Measurements from ENCODE around the gene SCMH1.

Gene SCMH1

DNA sequence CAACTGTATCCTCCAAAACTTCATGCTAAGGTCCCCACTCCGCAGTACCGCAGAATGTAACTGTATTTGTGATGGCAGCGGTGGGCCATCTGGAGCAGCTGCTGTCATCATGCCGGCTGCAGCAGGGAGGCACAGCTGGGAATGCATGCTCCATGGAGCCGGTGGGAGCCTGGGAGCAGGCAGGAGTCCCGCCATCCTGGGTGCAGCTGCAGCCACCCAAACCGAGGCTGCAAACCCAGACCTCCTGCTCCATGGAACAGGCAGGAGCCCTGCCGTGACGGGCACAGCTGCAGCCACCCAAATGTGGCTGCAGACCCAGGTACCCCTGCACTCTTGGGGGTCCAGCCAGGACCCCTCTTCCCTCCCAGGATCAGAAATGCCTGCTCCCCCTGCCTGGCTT is 80.3 kb downstream of the SCMH1 start:
- no peak overlapping the region for H3K4me2 ChIP-seq (ENCODE audit: low read length)
- no peaks in the 10 kb centered on the region for H3K9me2 ChIP-seq (replicated peaks; ENCODE audit: control insufficient read depth, low read length)
- no peaks in the 10 kb centered on the region for H3K9me3 ChIP-seq (ENCODE audit: control insufficient read depth, insufficient read depth, low read length)
- H4K20me1 ChIP-seq (ENCODE audit: control insufficient read depth, insufficient read depth, low read depth, low read length): no peaks in the 10 kb centered on the region
- H3K4me1 ChIP-seq (ENCODE audit: control insufficient read depth, low read length): no peaks in the 10 kb centered on the region
- no peaks in the 10 kb centered on the region for H3K79me2 ChIP-seq (ENCODE audit: control insufficient read depth, low read length)
- H3K36me3 ChIP-seq (ENCODE audit: control insufficient read depth, low read length): peaks cover 49% of the 10 kb centered on the region
- no peaks in the 10 kb centered on the region for H3F3A ChIP-seq (ENCODE audit: control insufficient read depth, insufficient read depth)
- H3K27ac ChIP-seq (ENCODE audit: low read depth, low read length): no peak overlapping the region
- no peaks in the 10 kb centered on the region for H3K27me3 ChIP-seq (ENCODE audit: control insufficient read depth, low read length)
- no peak overlapping the region for H3K4me3 ChIP-seq (ENCODE audit: low read length)
- TF ChIP-seq CTCF (IDR thresholded peaks at IDR 0.05; ENCODE audit: low read depth, low read length, poor library complexity, severe bottlenecking): no peak
- no peak for TF ChIP-seq EZH2phosphoT487 (IDR thresholded peaks at IDR 0.05; ENCODE audit: borderline replicate concordance, low read length)

- Histone ChIP-seq H3K9me3 (ENCODE audit: control insufficient read depth, insufficient read depth, low read length) (no peaks in the 10 kb centered on the region), H3K27ac (ENCODE audit: low read depth, low read length) (no peak overlapping the region), H3K9me2 (replicated peaks; ENCODE audit: control insufficient read depth, low read length) (no peaks in the 10 kb centered on the region), H3K36me3 (ENCODE audit: control insufficient read depth, low read length) (peaks cover 49% of the 10 kb centered on the region), H3K79me2 (ENCODE audit: control insufficient read depth, low read length) (no peaks in the 10 kb centered on the region), H3K27me3 (ENCODE audit: control insufficient read depth, low read length) (no peaks in the 10 kb centered on the region), H3K4me1 (ENCODE audit: control insufficient read depth, low read length) (no peaks in the 10 kb centered on the region), H3F3A (ENCODE audit: control insufficient read depth, insufficient read depth) (no peaks in the 10 kb centered on the region), H4K20me1 (ENCODE audit: control insufficient read depth, insufficient read depth, low read depth, low read length) (no peaks in the 10 kb centered on the region), H3K4me2 (ENCODE audit: low read length) (no peak overlapping the region), H3K4me3 (ENCODE audit: low read length) (no peak overlapping the region)
- TF ChIP-seq EZH2phosphoT487 (IDR thresholded peaks at IDR 0.05; ENCODE audit: borderline replicate concordance, low read length) (no peak), CTCF (IDR thresholded peaks at IDR 0.05; ENCODE audit: low read depth, low read length, poor library complexity, severe bottlenecking) (no peak)
Measured at GRCh38 chr1:41160498-41161110, 81.5 kb downstream of the SCMH1 start.

DNA sequence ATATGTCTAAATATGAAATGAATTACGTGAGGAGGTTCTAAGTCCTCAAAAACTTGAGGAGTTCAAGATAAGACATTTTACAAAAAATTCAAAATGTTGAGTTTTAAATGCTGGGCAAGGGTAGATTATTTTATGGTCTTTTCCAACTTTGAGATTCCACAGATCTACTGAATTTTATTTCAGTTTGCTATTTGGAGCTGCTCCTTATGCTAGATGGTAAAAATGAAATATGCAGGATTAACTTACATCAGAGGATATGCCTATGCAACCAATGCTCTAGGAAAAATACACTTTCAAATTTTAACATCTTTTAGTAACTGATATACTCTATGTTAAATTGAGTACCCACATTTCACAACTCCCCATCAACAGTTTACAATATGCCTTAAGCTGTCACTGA is 83.1 kb downstream of the SCMH1 start:
- Histone ChIP-seq H3K4me1 (ENCODE audit: control insufficient read depth, low read length) (no peaks in the 10 kb centered on the region), H3K27me3 (ENCODE audit: control insufficient read depth, low read length) (no peaks in the 10 kb centered on the region), H3K36me3 (ENCODE audit: control insufficient read depth, low read length) (peaks cover 57% of the 10 kb centered on the region)

More for the DNA sequence above, 83.1 kb downstream of the SCMH1 start:
- H3K9me3 ChIP-seq (ENCODE audit: control insufficient read depth, insufficient read depth, low read length): no peaks in the 10 kb centered on the region
- no peak overlapping the region for H3K27ac ChIP-seq (ENCODE audit: low read depth, low read length)
- H3K4me2 ChIP-seq (ENCODE audit: low read length): no peak overlapping the region
- no peaks in the 10 kb centered on the region for H3F3A ChIP-seq (ENCODE audit: control insufficient read depth, insufficient read depth)
- H3K79me2 ChIP-seq (ENCODE audit: control insufficient read depth, low read length): no peaks in the 10 kb centered on the region
- H3K4me3 ChIP-seq (ENCODE audit: low read length): no peak overlapping the region
- TF ChIP-seq EZH2phosphoT487 (IDR thresholded peaks at IDR 0.05; ENCODE audit: borderline replicate concordance, low read length): no peak
- no peak for TF ChIP-seq CTCF (IDR thresholded peaks at IDR 0.05; ENCODE audit: low read depth, low read length, poor library complexity, severe bottlenecking)
- H4K20me1 ChIP-seq (ENCODE audit: control insufficient read depth, insufficient read depth, low read depth, low read length): no peaks in the 10 kb centered on the region
- no peaks in the 10 kb centered on the region for H3K9me2 ChIP-seq (replicated peaks; ENCODE audit: control insufficient read depth, low read length)
